GM12872 (cell line): Measurements from ENCODE around the gene SNX5.

Experiments
- CTCF ChIP-seq: IDR thresholded peaks from 3 replicates; pipeline ENCODE4 v1.5.1; 2011; ENCODE audit warnings: low read depth, mild to moderate bottlenecking, low read length, moderate library complexity; ENCODE audit not compliant: insufficient read depth

The SNX5 gene

GRCh38 chr20:17916433-17916891 is 52.1 kb downstream of the SNX5 start:
- no peak for TF ChIP-seq CTCF

GRCh38 chr20:17914957-17915356 is 53.6 kb downstream of the SNX5 start:
- TF ChIP-seq CTCF, result no peak

GRCh38 chr20:17912916-17913315 is 55.7 kb downstream of the SNX5 start:
- no peak for TF ChIP-seq CTCF

- no peak for TF ChIP-seq CTCF
Observed at GRCh38 chr20:17911927-17912326, 56.7 kb downstream of the SNX5 start.

GRCh38 chr20:17910828-17911294 is 57.7 kb downstream of the SNX5 start:
- TF ChIP-seq CTCF, result no peak

- no peak for TF ChIP-seq CTCF
Observed at GRCh38 chr20:17909869-17910321, 58.7 kb downstream of the SNX5 start.

- TF ChIP-seq CTCF, result no peak
Observed at GRCh38 chr20:17905544-17905943, 63.0 kb downstream of the SNX5 start.
